NK-92 treated with Interleukin-12 subunit alpha and Interleukin-12 subunit beta, amount 100 ng/mL, for 24 hours (cell line): ENCODE measurements around the gene CXCL3.
"Not testable (repeated sequence)": the region's sequence is repeated elsewhere in the genome, so short reads cannot be mapped to it uniquely, and the experiment has no call there.

Experiments used
- DNase-seq: peaks from one replicate; lab custom pipeline; 2025; lab: John Stamatoyannopoulos, UW

CXCL3 gene

DNA sequence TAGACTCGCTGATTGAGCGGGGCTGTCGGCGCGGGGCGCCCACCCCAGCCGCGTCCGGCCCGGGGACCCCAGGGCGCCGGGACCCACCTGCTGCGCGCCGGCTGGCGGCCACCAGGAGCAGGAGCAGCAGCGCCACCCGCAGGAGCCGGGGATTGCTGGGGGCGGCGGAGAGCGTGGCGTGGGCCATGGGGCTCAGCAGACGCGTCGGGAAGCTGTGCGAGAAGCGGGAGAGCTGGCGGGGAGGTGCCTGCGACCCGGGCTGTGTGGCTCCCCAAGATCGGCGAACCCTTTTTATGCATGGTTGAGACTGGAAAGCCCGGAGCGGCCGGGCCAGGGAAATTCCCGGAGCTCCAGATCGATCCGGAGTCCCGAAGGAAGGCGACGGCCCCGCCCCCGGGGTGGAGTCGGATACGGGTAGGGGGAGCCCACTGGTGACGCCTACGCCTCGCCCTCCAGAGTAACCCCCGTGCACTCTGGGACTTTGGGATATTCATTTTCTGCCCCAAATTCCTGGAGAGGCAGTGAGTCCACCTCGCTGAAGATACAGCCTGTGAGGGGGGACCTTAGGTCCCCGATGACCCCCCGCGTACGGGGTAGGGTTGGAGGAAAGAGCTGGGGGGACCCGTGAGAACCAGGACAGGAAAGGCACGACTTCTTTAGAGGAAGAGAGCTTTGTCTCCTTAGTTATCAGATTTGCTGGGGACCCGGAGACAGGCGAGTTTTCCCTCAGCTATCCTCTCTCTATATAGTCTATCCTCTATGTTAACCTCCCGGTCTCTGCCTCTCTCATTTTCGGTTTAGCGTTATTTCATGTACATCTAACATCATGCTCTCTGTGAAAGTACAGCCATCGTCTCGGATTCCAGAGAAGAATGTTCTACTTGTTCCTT lies at the start of gene CXCL3:
CXCL3 (minus strand) TSS at position 265 of the 890 bp plus-strand sequence; CDS start at position 187, 78 bp downstream.
- no peak for DNase-seq

DNA sequence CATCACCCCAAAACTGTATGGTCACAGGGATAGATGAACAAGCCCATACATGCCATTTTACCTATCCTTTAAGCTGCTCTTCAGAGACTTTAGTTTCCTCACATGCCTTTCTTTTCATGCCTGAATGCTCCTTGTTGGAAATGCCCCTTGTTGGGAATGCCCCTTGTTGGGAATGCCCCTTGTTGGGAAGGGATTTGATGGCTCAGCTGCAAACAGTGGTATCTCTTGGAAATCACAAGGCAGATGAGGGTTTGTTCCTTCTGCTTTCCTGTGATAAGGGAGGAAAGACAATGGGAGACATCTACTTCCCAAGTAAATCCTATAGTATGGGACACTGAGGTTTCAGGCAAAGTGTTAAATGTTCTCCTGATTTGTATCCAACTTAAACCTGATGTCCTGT lies 49.0 kb upstream of the CXCL3 start:
- DNase-seq = no peak

DNA sequence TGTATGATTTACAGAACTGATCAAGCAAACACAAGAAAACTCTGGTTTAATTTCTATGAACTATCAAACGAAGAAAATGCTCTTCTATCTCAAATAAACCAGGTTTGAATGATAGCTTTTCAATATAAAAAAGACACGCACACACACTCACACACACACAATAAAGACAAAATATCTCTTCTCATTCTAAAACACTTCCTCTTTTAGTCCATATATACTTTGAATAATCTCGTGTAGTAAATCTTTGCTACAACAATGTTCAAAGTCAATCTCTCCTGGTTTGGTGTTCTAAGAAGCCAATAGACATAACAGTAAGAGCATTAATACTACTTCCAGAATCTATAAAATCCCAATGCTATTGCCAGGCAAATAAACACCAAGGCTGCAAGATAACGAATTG lies 47.2 kb upstream of the CXCL3 start:
- no peak for DNase-seq

DNA sequence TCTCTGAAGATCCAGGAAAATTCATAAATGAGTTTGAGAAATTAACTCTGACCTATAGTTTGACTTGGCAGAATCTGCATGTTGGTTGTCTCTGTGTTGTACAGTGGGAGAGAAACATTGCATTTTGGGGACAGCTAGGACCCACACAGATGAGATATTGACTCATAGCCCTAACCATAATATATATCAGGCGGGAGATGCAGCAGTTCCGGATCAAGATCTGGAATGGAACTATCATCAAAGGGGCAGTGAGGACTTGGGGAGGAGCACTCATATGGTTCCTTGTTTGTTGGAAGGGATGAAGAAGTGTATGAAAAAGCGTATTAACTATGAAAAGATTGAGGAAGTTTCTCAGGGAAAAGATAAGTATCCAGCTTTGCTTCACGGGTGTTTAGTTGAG lies 46.5 kb upstream of the CXCL3 start:
- no peak for DNase-seq

DNA sequence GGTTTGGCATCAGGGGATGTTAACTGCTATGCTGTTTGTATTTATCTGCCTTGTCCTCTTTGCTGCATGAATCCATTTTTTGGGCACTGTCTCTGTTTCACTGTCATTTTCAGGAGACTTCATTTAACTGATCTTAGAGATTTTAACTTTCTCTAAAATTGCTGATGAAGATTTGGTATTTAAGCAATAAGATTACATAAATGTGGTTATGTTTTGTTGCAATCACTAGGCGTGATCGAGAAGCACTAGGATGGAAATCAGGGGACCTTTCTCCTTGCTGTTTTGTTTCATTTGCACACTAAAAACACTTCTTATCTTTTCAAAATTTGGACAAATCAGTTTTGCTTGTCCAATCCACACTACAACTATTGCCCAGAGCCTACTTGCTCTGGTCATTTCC lies 45.1 kb upstream of the CXCL3 start:
- DNase-seq = no peak

DNA sequence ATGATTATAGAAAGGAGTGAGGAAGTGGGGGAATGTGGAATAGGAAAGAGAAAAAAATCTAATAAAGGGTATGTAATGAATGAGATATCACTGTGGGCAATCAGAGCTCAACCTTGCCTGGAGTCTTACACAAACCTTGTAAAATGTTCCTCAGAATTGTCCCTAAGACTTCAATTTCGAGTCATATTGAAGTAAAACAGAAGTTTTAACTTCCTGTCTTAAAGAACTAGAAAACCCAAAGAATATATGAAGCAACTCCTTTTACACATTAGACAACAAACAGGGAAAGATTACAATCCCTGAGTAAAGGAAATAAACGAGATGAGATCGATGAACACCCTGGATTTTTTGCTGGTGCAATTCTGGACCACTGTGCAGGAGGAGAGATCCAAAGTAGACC lies 42.5 kb upstream of the CXCL3 start:
- DNase-seq = no peak

DNA sequence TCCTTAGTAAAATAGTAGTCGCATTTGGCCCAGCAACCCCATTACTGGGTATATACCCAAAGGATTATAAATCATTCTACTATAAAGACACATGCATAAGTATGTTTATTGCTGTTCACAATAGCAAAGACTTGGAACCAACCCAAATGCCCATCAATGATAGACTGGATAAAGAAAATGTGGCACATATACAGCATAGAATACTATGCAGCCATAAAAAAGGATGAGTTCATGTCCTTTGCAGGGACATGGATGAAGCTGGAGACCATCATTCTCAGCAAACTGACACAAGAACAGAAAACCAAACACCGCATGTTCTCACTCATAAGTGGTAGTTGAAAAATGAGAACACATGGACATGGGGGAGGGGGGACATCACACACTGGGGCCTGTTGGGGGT lies 41.9 kb upstream of the CXCL3 start:
- not testable (repeated sequence) for DNase-seq

DNA sequence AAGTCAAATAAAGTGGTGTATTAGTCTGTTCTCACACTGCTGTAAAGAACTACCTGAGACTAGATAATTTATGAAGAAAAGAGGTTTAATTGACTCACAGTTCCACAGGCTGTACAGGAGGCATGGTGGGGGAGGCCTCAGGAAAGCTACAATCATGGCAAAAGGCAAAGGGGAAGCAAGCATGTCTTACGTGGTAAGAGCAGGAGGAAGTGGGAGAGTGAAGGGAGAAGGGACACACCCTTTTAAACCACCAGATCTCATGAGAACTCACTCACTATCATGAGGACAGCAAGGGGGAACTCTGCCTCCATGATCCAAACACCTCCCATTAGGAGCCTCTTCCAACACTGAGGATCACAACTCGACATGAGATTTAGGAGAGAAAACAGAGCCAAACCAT lies 40.5 kb upstream of the CXCL3 start:
- DNase-seq = not testable (repeated sequence)

DNA sequence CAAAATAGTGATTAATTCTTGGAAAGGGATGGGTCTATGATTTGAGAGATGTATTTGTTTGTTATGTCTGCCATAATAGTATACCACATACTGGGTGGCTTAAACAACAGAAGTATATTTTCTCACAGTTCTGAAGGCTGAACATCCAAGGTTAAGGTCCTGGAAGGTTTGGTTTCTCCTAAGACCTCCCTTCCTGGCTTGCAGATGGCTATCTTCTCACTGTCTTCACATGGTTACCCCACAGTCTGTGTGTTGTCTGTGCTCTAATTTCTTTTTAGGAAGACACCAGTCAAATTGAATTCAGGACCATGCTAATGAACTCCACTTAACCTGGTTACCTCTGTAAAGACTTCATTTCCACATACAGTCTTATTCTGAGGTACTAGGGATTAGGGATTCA lies 34.9 kb upstream of the CXCL3 start:
- no peak for DNase-seq

DNA sequence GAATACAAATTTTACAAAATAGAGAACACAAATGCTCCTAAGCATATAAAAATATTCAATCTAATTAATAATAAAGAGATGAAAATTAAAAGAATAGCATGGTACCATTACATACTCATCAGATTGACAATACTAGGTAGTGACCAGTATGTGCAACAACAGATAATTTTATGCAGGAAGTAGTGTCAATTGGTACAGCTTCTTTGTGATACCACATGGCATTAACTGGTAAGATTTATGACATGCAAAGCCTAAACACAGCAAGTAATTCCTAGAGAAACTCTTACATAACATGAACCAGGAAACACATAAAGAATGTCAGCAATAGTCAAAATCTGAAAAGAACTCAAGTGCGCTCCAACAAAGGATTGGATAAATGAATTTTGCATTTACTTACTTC lies 34.2 kb upstream of the CXCL3 start:
- DNase-seq = no peak

DNA sequence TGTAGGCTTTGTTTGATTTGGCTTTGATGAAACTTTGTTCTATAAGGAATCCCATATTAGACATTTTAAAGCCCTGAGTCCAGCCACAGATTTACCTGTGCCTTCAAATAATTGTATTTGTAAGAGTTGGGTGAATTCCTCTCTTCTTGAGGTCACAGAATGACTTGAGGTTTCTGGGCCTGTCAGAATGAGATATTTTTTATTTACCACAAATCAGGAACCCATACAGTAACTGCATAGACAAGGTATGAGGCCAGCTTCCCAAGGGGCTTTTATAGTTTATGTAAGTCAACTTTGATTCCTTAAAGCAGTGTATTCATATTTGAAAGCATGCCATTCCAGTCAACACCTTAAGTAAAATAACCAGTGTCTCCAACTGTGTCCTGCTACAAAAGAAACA lies 29.1 kb upstream of the CXCL3 start:
- DNase-seq = no peak

DNA sequence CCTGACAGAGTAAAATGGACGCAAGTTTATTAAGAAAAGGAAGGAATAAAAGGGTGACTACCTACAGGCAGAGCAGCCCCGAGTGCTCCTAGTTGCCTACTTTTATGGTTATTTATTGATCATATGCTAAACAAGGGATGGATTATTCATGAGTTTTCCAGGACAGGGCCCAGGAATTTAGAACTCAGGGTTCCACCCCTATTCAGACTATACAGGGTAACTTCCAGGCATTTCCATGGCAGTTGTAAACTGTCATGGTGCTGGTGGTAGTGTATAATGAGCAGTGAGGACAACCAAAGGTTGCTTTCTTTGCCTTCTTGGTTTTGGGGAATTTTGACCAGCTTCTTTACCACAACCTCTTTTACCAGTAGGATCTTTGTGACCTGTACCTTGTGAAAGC lies 27.7 kb upstream of the CXCL3 start:
- DNase-seq = no peak

DNA sequence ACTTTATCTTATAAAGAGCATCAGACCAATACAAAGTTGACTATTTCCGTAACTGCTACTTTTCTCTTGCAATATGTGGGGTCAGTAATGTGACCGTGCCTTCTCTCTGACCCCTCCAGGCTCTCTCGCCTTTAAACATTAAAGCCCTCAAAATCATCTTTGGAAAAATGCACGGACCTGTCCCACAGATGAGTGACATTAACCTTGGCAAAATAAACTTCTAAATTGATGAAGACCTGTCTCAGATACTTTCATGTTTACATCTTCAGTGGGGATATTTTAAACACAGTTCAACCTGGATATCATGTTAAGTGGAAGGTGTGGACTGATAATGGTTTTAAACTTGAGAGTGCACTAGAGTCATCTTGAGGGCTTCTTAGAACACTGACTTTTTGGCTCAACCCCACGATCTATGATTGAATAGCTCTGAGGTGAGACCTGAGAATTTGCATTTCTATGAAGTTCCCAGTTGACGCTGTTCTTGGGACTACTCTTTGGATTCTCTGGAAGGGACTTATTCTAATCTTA lies 26.7 kb upstream of the CXCL3 start:
- no peak for DNase-seq

DNA sequence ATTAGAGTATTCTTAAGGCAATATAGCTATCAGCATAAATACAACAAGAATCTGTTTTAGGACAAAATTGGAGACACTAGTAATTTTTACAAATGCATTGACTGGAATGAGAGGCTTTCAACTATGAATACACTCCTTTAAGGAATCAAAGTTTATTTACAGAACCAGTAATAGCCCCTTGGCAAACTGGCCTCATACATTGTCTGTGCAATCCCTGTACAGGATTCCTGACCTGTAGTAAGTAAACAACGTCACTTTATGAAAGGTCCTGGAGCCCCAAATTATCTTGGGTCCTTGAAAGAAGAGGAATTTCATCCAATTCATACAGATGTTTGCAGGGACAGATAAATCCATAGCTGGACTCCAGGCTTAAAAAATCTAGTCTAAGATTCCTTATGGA lies 25.4 kb upstream of the CXCL3 start:
- no peak for DNase-seq

DNA sequence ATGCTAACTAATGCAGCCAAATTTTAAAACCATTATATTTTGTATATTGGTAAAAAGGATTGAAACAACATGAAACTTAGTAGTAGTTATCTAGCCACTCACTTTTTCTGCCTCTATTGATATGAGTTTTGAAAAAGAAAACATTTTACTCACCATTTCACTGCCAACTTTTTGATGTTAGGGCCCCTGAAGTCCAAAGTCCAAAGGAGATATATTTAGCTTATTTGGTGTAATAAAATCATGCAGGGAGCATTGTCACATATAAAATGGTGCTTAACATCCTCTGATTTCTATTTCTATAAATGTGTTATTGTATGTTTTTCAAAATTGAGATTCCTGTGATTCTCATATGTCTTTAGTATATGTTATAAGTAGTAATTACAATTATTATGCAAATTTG lies 24.5 kb upstream of the CXCL3 start:
- DNase-seq = no peak

DNA sequence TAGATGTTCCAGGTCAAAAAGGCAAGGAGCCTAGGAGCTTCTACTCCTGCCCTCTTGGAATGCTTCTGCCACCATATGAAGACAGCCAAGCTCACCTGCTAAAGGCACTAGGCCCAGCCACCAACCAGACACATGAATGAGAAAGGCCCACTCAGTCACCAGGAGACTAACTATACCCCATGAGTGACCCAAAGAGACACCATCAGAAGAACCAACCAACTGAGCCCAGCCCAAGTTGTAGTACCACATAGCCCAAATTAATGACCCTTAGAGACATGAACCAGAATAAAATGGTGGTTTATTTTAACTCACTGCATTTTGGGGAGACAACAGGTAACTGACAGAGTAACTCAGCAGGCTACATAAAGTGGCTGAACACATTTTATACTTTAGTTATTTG lies 22.9 kb upstream of the CXCL3 start:
- no peak for DNase-seq

DNA sequence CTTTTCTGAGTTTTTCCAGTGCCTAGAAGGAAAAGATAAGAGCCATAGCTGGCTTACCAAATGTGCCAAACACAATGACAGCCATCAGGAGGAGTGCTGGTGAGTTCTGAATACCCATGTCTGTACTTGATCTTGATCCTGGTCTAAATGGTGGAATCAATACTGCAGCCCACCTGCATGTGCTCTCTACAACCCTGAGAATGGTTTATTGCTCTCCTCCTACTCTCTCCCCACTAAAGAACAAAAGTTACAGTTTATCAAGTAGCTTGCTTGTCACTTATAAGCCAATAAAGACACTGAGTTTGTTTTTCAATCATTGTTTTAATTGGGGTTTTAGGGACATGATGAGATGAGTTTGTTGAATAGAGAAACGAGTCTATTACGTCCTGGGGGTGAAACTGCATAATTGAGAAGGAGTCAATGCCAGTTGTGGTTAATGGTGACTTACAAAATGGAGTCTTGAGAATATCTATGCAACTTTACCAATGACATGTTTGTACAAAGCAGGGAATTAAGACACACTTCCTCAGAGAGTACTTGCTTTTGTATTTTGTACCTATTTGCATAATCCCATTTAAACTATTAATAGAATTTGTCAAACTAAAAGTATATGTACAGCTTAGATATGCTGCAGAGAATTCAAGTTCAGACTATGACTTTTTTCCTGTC lies 20.8 kb upstream of the CXCL3 start:
- DNase-seq = no peak

DNA sequence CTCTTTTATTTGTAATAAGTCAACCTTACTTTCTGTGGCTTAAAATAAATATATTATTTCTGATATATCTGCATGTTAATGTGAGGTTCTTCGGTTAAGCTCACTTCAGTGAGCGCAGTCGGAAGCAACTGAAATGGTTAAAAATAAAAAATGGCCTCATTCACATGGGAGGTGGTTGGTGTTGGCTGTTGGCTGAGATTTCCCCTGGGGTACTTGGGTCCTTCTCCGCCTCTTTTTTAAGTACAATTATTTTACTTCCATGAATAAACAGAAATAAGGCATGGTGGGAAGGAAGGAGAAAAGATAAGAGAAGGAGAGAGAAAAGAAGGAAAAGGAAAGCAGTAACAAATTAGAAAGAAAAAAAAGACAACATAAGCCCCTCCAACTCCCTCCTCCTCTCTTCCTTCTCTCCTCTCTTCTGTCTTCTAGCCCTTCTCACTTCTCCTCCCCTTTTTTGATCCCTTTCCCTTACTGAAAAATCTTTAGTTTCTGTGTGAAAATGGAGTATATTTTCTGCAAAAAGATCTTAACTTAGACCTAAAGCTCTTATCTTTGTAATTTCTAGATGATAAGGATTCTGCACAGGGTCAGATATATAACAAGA lies 19.7 kb upstream of the CXCL3 start:
- no peak for DNase-seq

DNA sequence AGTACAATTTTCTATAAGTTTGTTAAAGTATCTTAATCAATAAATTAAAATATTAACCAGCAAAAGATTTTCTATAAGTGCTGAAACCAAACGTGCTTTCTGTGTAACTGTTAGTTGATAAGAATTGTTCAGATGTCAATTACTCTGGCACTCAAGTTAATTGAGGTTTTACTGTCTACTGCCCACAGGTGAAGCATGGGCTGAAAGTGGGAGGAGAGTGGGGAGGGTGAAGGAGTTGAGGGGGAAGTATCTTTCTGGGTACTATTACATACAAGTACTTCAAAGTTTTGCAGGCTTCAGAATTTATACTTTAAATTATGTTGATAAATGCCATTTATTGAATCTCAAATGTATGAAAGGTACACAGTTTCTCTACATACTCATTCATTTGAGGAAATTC lies 19.1 kb upstream of the CXCL3 start:
- DNase-seq = no peak

DNA sequence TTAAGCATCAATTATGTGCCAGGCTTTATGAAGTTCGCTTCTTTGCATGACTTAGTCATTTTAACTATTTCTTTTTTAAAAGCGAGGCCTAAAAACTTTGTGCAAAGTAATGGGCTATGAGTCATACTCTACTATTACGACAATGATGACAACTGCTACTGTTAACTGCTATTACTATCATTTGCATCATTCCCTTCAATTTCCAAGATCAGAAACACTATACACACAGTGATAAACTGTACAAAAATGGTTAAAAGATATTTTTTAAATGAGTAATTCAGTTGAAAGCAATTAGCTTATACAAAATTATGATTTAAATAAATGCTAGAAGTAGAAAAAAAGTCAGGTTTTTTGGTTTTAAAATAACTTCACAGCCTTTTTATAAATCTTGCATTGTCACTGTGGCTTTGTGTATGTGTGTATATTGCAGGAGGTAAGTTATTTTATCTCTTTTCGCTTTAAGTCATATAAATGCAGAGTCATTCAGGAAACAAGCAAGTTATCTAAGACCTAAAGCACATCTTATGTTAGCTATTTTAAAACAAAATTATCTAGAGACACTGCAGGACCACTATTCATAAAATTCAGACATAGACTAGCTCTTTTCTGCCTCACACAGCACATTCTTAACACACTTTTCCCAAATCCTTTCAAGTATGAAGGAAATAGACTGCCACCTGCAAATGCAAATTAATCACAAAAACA lies 18.5 kb upstream of the CXCL3 start:
- DNase-seq = no peak

DNA sequence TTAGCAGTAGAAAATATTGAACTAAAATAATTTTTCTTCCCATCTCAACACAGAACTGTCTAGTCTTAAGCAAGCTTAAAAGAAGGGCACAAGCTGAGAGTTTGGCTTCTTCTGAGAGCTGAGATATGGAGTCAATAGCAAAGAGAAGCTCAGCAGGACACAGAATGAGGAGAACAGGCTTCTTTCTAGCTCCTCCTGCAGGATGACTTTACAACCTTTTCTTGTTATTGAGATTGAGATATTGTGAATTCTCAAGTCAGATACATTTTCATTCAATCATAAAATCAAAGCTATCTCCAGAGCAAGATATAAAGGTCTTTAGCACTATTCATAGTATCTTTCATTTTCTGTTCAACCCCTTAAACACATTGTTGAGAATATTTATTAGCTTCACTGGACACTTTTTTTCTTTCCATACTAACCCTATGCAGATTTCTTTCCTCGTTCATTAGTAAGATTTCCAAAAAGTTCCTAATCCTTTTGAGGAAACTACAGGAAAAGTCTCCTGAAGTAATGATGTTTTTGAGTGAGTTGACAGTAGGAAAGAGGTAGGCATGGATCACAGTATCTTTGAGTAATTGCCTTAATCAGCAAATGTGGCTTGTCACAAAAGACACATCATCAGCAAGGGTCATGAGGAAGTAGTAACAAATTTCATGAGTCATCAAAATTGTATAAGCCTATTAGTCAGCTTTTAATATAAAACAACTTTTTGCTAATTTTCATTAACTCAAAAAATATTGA lies 17.8 kb upstream of the CXCL3 start:
- DNase-seq = no peak

DNA sequence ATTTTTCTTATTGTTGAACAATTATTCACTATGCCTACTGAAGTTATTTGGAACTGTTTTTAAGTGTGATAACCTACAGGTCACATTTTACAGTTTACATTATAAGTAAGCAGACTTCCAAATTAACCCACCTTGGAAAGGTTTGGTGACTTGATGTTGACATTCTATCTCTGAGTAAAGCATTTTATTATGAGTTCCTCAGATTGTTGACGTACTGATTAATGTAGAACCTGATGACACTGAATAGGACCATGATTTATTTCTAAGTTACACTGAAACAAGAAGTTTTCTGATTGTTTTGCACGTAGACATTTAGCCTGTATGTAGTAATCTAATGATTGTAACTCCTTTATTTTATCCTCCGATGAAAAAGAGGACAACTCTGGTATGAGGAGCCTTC lies 17.0 kb upstream of the CXCL3 start:
- DNase-seq = no peak
